K562 (cell line): ENCODE data around the gene PRDM10. TPM values are rescaled to one million over a fixed set of nuclear protein-coding genes. Genes with fewer than 3 reads are reported as not detected.
A peak's percentile ranks its signal among the peaks of the same experiment; 100 is the strongest.

Source experiments
- BACH1 ChIP-seq: fragments of 200-800 bp; sonication (Bioruptor generic); IDR thresholded peaks from 2 replicates; pipeline ENCODE4 v1.6.1; 2016; ENCODE audit warnings: missing genetic modification characterization, missing compliant biosample characterization
- BCL6 ChIP-seq: fragments of 250-450 bp; sonication (Bioruptor Pico); IDR thresholded peaks from 2 replicates; pipeline ENCODE4 v1.4.0; 2020
- BRCA1 ChIP-seq, 2 experiments: fragments of 450-650 bp in 1 of 2; sonication (generic) in 1 of 2; formaldehyde crosslinking in 1 of 2; IDR thresholded peaks; 2 replicates each; pipeline versions ENCODE4 v1.5.0 to v1.6.1; 2017 to 2020; ENCODE audit warnings: mild to moderate bottlenecking in 1 of 2, missing genetic modification reagents in 1 of 2
- MGA ChIP-seq: fragments of 450-650 bp; IDR thresholded peaks from 2 replicates; pipeline ENCODE4 v1.6.1; 2016; ENCODE audit warnings: mild to moderate bottlenecking, moderate library complexity
- MITF ChIP-seq: IDR thresholded peaks from 2 replicates; pipeline ENCODE4 v1.6.1; 2014; ENCODE audit warnings: antibody characterized with exemption
- PREB ChIP-seq: sonication (generic); formaldehyde crosslinking; IDR thresholded peaks from 2 replicates; pipeline ENCODE4 v1.8.1; 2023; ENCODE audit warnings: mild to moderate bottlenecking, missing genetic modification reagents
- RHOXF2B ChIP-seq: fragments of 250-450 bp; sonication (Bioruptor Pico); conservative IDR thresholded peaks from 2 replicates; pipeline ENCODE4 v1.5.1; 2021
- THAP12 ChIP-seq: fragments of 250-450 bp; sonication (Bioruptor Pico); IDR thresholded peaks from 2 replicates; pipeline ENCODE4 v1.9.0; 2021; ENCODE audit warnings: mild to moderate bottlenecking, inconsistent platforms
- XRCC4 ChIP-seq: IDR thresholded peaks from one replicate; pipeline ENCODE4 v1.6.1; 2011; ENCODE audit not compliant: insufficient read depth, insufficient read length; ENCODE audit errors: extremely low read depth
- ZNF134 ChIP-seq: fragments of 250-450 bp; sonication (Bioruptor Pico); conservative IDR thresholded peaks from 2 replicates; pipeline ENCODE4 v1.4.0; 2020
- polyA plus RNA-seq, 8 experiments: library from polyadenylated mRNA; depleted of rRNA in 4 of 8; stranded (reverse) in 5 of 8; unstranded in 3 of 8; fragments of >200 nt; fragmentation: Nextera tagmentation in 2 of 8; fragmentation: Illumina TruSeq in 1 of 8; extraction: Ambion mirVana in 2 of 8; extraction: Trizol in 1 of 8; gene quantifications; 2 replicates each; pipeline versions ENCODE4 v1.2.1 to v1.2.3, GENCODE V29; 2011 to 2014; ENCODE audit warnings: inconsistent platforms in 1 of 8, missing spikeins in 1 of 8
- total RNA-seq, 7 experiments: library from RNA; depleted of rRNA in 6 of 7; stranded (reverse); fragments of >200 nt in 6 of 7; fragmentation: Illumina TruSeq in 2 of 7; extraction: Trizol in 2 of 7; gene quantifications; 2 replicates each; pipeline versions ENCODE4 v1.2.1 to v1.2.3, GENCODE V29; 2011 to 2021; ENCODE audit warnings: low replicate concordance in 1 of 7

Gene PRDM10
- total and polyA plus RNA-seq, 9 of the 15 experiments (the other 6 are each of a cell fraction or from before 2014, with no cell fraction given), result 0.89 to 9.3 (median 4.5) TPM

GRCh38 chr11:130002846-130003716, 446 bp upstream of the PRDM10 start (continued):
- TF ChIP-seq MGA (peak; percentile 93), MITF (0 out of 2 replicates have a peak, but pooled peaks have one; percentile 26), RHOXF2B (CRISPR knock-in tag) (no peak), PREB (CRISPR knock-in tag) (no peak), BACH1 (tag) (no peak), ZNF134 (CRISPR knock-in tag) (no peak), BRCA1 (IDR thresholded peaks at IDR 0.05) (no peak), BRCA1 (CRISPR knock-in tag; IDR thresholded peaks at IDR 0.05) (no peak), BCL6 (CRISPR knock-in tag) (no peak), XRCC4 (no peak), THAP12 (peak; percentile 88; the same call in 1 of the 2 replicates)
